Osteoblast (primary cell): ENCODE results near the gene RBPJL. TPM values are rescaled to one million over a fixed set of nuclear protein-coding genes. Genes with fewer than 3 reads are reported as not detected.

Source experiments
- DNase-seq: peaks from one replicate; pipeline ENCODE4 v3.0.0; 2011; ENCODE audit warnings: low spot score, mixed read lengths; ENCODE audit not compliant: insufficient read length; ENCODE audit errors: missing footprints
- H2AFZ ChIP-seq: 2 replicates; pipeline ENCODE4 v1.6.0; 2011; ENCODE audit warnings: mild to moderate bottlenecking, low read length
- H3K27ac ChIP-seq: 2 replicates; pipeline ENCODE4 v1.5.1; 2011; ENCODE audit warnings: mild to moderate bottlenecking, low read depth, low read length, moderate library complexity
- H3K27me3 ChIP-seq: 2 replicates; pipeline ENCODE4 v1.6.0; 2012; ENCODE audit warnings: mild to moderate bottlenecking, control low read depth, inconsistent platforms, low read length, moderate library complexity; ENCODE audit not compliant: insufficient read depth
- H3K36me3 ChIP-seq: 2 replicates; pipeline ENCODE4 v1.5.1; 2011; ENCODE audit warnings: mild to moderate bottlenecking, low read length, control low read depth, moderate library complexity; ENCODE audit not compliant: insufficient read depth
- H3K4me1 ChIP-seq: 2 replicates; pipeline ENCODE4 v1.5.1; 2011; ENCODE audit warnings: mild to moderate bottlenecking, low read length, control low read depth, moderate library complexity; ENCODE audit not compliant: insufficient read depth
- H3K4me2 ChIP-seq: 2 replicates; pipeline ENCODE4 v1.6.0; 2011; ENCODE audit warnings: mild to moderate bottlenecking, low read length; ENCODE audit not compliant: insufficient read depth
- H3K4me3 ChIP-seq: fragments of 200-600 bp; sonication (generic); 3 replicates; pipeline ENCODE4 v1.5.1; 2012; ENCODE audit warnings: mild to moderate bottlenecking, low read length, inconsistent platforms; ENCODE audit not compliant: insufficient read depth
- H3K79me2 ChIP-seq: 2 replicates; pipeline ENCODE4 v1.6.0; 2012; ENCODE audit warnings: mild to moderate bottlenecking, low read length, control low read depth, inconsistent platforms; ENCODE audit not compliant: insufficient read depth
- H3K9me3 ChIP-seq: 2 replicates; pipeline ENCODE4 v1.5.1; 2011; ENCODE audit warnings: low read depth, low read length, control low read depth
- H4K20me1 ChIP-seq: 2 replicates; pipeline ENCODE4 v1.6.0; 2012; ENCODE audit warnings: mild to moderate bottlenecking, low read length, control low read depth; ENCODE audit not compliant: insufficient read depth
- CTCF ChIP-seq: IDR thresholded peaks from 2 replicates; pipeline ENCODE4 v1.5.1; 2011; ENCODE audit warnings: mild to moderate bottlenecking, low read depth, low read length, moderate library complexity; ENCODE audit errors: extremely low read depth
- total RNA-seq: library from RNA; depleted of rRNA; stranded (reverse); fragments of >200 nt; gene quantifications from 2 replicates; pipeline ENCODE4 v1.2.3, GENCODE V29; 2012

RBPJL gene
- total RNA-seq, 1 donor = not detected

GRCh38 chr20:45293041-45294002 lies 13.3 kb upstream of the RBPJL start:
- Histone ChIP-seq H3K79me2 (no peaks in the 10 kb centered on the region), H4K20me1 (no peaks in the 10 kb centered on the region), H3K9me3 (no peaks in the 10 kb centered on the region), H3K36me3 (no peaks in the 10 kb centered on the region), H3K4me1 (peaks cover 7% of the 10 kb centered on the region), H3K4me3 (peak overlapping the region; percentile 75), H3K4me2 (peak overlapping the region; percentile 84), H3K27me3 (peaks cover 16% of the 10 kb centered on the region), H3K27ac (no peak overlapping the region), H2AFZ (peak overlapping the region; percentile 85)
- DNase-seq = peak; percentile 98
- peak; percentile 84 for TF ChIP-seq CTCF

GRCh38 chr20:45294003-45294368 lies 12.7 kb upstream of the RBPJL start:
- peaks cover 16% of the 10 kb centered on the region for H3K27me3 ChIP-seq
- peak overlapping the region; percentile 85 for H2AFZ ChIP-seq
- no peaks in the 10 kb centered on the region for H3K36me3 ChIP-seq
- DNase-seq = no peak
- H3K4me2 ChIP-seq = peak overlapping the region; percentile 84
- no peak overlapping the region for H3K27ac ChIP-seq
- H3K4me1 ChIP-seq = peaks cover 7% of the 10 kb centered on the region
- H3K79me2 ChIP-seq = no peaks in the 10 kb centered on the region
- peak overlapping the region; percentile 75 for H3K4me3 ChIP-seq
- no peaks in the 10 kb centered on the region for H4K20me1 ChIP-seq
- no peak for TF ChIP-seq CTCF
- no peaks in the 10 kb centered on the region for H3K9me3 ChIP-seq

- TF ChIP-seq CTCF = no peak
- Histone ChIP-seq H3K9me3 (no peaks in the 10 kb centered on the region), H3K27me3 (peaks cover 16% of the 10 kb centered on the region)
Measured at GRCh38 chr20:45294659-45295058, 12.0 kb upstream of the RBPJL start.

GRCh38 chr20:45297786-45298497 lies 8.7 kb upstream of the RBPJL start:
- Histone ChIP-seq H3K79me2 (no peaks in the 10 kb centered on the region), H3K27me3 (peaks cover 8% of the 10 kb centered on the region), H3K4me2 (no peak overlapping the region), H3K36me3 (no peaks in the 10 kb centered on the region), H2AFZ (no peak overlapping the region), H3K4me3 (no peak overlapping the region), H3K9me3 (no peaks in the 10 kb centered on the region), H4K20me1 (no peaks in the 10 kb centered on the region), H3K4me1 (peaks cover 7% of the 10 kb centered on the region), H3K27ac (no peak overlapping the region)
- TF ChIP-seq CTCF = no peak
- peak; percentile 55 for DNase-seq

More at GRCh38 chr20:45294659-45295058, 12.0 kb upstream of the RBPJL start:
- Histone ChIP-seq H3K4me1 (peaks cover 7% of the 10 kb centered on the region), H3K36me3 (no peaks in the 10 kb centered on the region), H3K4me3 (no peak overlapping the region), H3K4me2 (no peak overlapping the region), H2AFZ (no peak overlapping the region), H3K79me2 (no peaks in the 10 kb centered on the region), H3K27ac (no peak overlapping the region), H4K20me1 (no peaks in the 10 kb centered on the region)
- no peak for DNase-seq
